AG04450 (cell line): ENCODE results near the gene GALK2. TPM values are rescaled to one million over a fixed set of nuclear protein-coding genes. Genes with fewer than 3 reads are reported as not detected.

Source experiments
- CTCF ChIA-PET: fragments of 300-600, 350-600 bp; formaldehyde crosslinking; extraction: SDS; loops from one replicate; lab custom pipeline; 2022; ENCODE audit warnings: antibody characterized with exemption, inconsistent platforms; lab: Charles Lee
- POLR2A ChIA-PET: fragments of 350-600 bp; formaldehyde crosslinking; extraction: SDS; loops from one replicate; lab custom pipeline; 2021; ENCODE audit warnings: antibody characterized with exemption, inconsistent platforms; lab: Yijun Ruan, JAX
- DNase-seq: peaks from one replicate; pipeline ENCODE4 v3.0.0-alpha.2; 2011; ENCODE audit warnings: low read depth, low spot score
- H3K27ac ChIP-seq: one replicate; pipeline ENCODE4 v1.5.1; 2012; ENCODE audit warnings: low read depth, low read length, control low read depth
- H3K27me3 ChIP-seq: one replicate; pipeline ENCODE4 v1.6.0; 2012; ENCODE audit warnings: low read length; ENCODE audit not compliant: control insufficient read depth, insufficient read depth
- H3K4me3 ChIP-seq: 2 replicates; pipeline ENCODE4 v1.5.1; 2011; ENCODE audit warnings: mild to moderate bottlenecking, low read depth, low read length, control low read depth
- H3K9me3 ChIP-seq: 2 replicates; pipeline ENCODE4 v1.5.1; 2012; ENCODE audit warnings: low read length; ENCODE audit not compliant: control insufficient read depth, insufficient read depth
- polyA plus RNA-seq: library from polyadenylated mRNA; depleted of rRNA; stranded (reverse); fragments of >200 nt; gene quantifications from 2 replicates; pipeline ENCODE4 v1.2.3, GENCODE V29; 2011
- TF ChIP-seq, protein P1 (sequence below): IDR thresholded peaks from 2 replicates; pipeline ENCODE4 v1.5.1; 2011; ENCODE audit warnings: low read depth, low read length, control low read depth, inconsistent platforms

The GALK2 gene
- polyA plus RNA-seq, 1 experiment: 32.2 TPM

DNA sequence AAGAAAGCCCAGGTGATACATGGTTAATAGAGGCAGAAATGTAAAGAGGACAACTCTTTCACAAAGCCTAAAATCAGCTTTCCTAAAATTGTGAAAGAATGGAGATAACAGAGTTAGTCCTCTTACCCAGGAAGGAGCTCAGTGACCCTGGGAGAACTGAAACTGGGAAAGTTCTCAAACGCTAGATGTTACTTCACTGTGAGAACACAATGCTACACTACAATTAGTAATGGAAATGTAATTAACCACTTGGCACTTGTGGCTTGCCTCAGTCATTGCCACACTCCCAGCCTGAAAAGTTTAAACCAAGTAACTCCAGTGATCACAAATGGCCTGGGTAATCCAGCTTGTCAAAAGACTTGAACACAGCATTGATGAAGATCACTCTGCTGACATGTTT is 150.3 kb downstream of the GALK2 start:
- DNase-seq: no peak
- ChIA-PET CTCF (no interaction called here), POLR2A (no interaction called here)

GRCh38 chr15:49323207-49323606 is 153.2 kb downstream of the GALK2 start:
- TF ChIP-seq, protein P1, sequence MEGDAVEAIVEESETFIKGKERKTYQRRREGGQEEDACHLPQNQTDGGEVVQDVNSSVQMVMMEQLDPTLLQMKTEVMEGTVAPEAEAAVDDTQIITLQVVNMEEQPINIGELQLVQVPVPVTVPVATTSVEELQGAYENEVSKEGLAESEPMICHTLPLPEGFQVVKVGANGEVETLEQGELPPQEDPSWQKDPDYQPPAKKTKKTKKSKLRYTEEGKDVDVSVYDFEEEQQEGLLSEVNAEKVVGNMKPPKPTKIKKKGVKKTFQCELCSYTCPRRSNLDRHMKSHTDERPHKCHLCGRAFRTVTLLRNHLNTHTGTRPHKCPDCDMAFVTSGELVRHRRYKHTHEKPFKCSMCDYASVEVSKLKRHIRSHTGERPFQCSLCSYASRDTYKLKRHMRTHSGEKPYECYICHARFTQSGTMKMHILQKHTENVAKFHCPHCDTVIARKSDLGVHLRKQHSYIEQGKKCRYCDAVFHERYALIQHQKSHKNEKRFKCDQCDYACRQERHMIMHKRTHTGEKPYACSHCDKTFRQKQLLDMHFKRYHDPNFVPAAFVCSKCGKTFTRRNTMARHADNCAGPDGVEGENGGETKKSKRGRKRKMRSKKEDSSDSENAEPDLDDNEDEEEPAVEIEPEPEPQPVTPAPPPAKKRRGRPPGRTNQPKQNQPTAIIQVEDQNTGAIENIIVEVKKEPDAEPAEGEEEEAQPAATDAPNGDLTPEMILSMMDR: no peak
- DNase-seq: no peak
- ChIA-PET CTCF (no interaction called here), POLR2A (interaction anchor here (0.7 kb wide), 1 partner anchor 32 kb away, joined by 6 read pairs; no protein-coding TSS in a partner anchor)
- Histone ChIP-seq H3K9me3 (no peaks in the 10 kb centered on the region), H3K27ac (no peak overlapping the region), H3K4me3 (no peak overlapping the region), H3K27me3 (no peaks in the 10 kb centered on the region)

More for the DNA sequence above, 150.3 kb downstream of the GALK2 start:
- TF ChIP-seq, protein P1: no peak
- H3K27me3 ChIP-seq: no peaks in the 10 kb centered on the region
- H3K9me3 ChIP-seq: no peaks in the 10 kb centered on the region
- no peak overlapping the region for H3K27ac ChIP-seq
- no peak overlapping the region for H3K4me3 ChIP-seq

GRCh38 chr15:49327927-49328326 is 157.9 kb downstream of the GALK2 start:
- Histone ChIP-seq H3K4me3 (no peak overlapping the region), H3K27ac (no peak overlapping the region), H3K9me3 (no peaks in the 10 kb centered on the region), H3K27me3 (no peaks in the 10 kb centered on the region)
- no peak for DNase-seq
- TF ChIP-seq, protein P1: no peak
- POLR2A ChIA-PET: no interaction called here
- CTCF ChIA-PET: interaction anchor here (0.7 kb wide), 1 partner anchor 28 kb away, joined by 3 read pairs; no protein-coding TSS in a partner anchor

- ChIA-PET POLR2A (no interaction called here), CTCF (no interaction called here)
- H3K4me3 ChIP-seq: no peak overlapping the region
- H3K9me3 ChIP-seq: no peaks in the 10 kb centered on the region
- TF ChIP-seq, protein P1: no peak
- H3K27ac ChIP-seq: no peak overlapping the region
- no peaks in the 10 kb centered on the region for H3K27me3 ChIP-seq
- no peak for DNase-seq
Observed at GRCh38 chr15:49328941-49329340, 158.9 kb downstream of the GALK2 start.

GRCh38 chr15:49330166-49330565 is 160.1 kb downstream of the GALK2 start:
- H3K4me3 ChIP-seq: no peak overlapping the region
- ChIA-PET CTCF (no interaction called here), POLR2A (no interaction called here)
- H3K27ac ChIP-seq: no peak overlapping the region
- TF ChIP-seq, protein P1: no peak
- DNase-seq: no peak
- H3K9me3 ChIP-seq: no peaks in the 10 kb centered on the region
- H3K27me3 ChIP-seq: no peaks in the 10 kb centered on the region
